A673 (cell line): ENCODE data around the gene DHRS1.

ENCODE experiments used
- CTCF ChIP-seq: fragments of 300-800, 200-600 bp; sonication (generic); conservative IDR thresholded peaks from 2 replicates; pipeline ENCODE4 v1.5.1; 2017; ENCODE audit warnings: low read depth, mild to moderate bottlenecking, antibody characterized with exemption, low read length, moderate library complexity, mixed read lengths
- EZH2 ChIP-seq: fragments of 200-600 bp; sonication (generic); IDR thresholded peaks from 2 replicates; pipeline ENCODE4 v1.6.1; 2017; ENCODE audit warnings: borderline replicate concordance, low read depth, mild to moderate bottlenecking, mixed read lengths, antibody characterized with exemption, low read length; ENCODE audit not compliant: poor library complexity, severe bottlenecking

- TF ChIP-seq CTCF: no peak
- no peak for TF ChIP-seq EZH2
Observed at GRCh38 chr14:24281636-24282035, 17.9 kb downstream of the DHRS1 start.
